ENCODE results near the gene XIRP1.

XIRP1 gene

DNA sequence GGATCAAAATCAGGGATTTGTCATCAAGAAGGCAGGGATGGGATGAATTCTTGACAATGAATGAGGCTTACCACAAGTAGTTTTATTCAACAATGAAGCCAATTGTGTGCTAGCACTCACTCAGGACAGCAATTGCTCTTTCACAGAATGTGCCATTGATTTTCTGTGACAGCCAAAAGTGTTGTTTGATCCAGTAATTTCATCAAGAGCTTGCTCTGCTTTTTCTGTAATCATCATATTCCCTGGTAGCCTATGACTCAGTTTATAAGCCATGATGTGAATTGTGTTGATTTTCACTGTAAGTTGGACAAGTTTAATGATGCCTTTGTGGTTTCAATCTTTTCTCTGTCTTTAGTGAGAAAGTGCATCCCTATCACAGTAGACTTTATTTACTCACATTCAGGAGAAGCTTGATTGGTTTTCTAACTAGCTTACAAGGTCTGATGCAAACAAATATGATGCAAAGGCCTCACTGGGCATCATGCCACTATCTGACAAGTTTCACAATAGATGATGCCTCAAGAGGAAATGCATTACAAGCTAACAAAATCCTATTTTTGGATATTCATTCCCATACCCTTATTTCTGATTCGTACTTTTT is 25.4 kb downstream of the XIRP1 start:
- no peak for DNase-seq (ENCODE audit: low read depth, low spot score)

DNA sequence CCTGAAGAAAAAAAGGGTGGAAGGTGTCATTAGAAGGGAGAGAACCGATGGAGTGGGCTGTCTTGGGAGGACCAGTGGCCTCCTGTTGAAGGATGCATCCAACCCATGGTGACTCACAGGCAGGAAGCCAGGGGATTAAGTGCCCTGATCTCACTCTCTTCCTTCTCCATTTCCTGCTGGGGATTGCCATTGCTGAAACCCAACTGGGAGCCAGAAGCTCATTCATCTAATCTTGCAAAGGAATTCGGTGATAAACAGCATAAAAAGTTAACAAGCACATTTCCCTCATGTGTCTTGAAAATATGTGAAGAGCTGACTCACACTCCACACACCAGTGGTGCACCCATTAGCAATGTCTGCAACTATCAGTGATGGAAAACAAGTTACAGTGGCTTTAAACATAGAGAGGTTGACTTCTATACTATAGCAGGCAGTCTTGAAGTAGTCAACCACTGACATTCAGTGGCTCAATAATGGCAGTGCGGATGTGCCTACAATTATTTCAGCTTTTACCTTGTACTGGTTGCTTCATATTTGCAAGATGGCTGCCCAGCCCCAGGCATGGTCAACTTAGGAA is 26.2 kb downstream of the XIRP1 start:
- no peak for DNase-seq (ENCODE audit: low read depth, low spot score)

DNA sequence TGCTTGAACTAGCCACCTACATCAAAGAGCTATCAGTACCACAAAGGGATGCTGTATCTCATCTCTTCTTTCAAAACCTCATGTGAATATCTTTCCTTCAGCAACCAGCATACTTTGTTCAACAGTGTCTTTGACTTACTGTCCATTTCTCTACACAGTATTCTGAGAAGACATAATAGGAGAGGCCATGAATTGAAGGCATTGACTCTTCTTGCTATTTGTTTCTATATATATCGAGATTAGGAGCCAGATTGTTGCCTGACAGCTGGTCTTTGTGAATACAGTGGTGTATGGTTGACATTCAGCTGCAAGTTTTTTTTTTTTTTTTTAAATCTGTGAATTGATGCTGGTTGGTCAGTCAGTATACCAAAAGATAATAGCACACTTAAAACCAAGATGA is 26.9 kb downstream of the XIRP1 start:
- no peak for DNase-seq (ENCODE audit: low read depth, low spot score)

DNA sequence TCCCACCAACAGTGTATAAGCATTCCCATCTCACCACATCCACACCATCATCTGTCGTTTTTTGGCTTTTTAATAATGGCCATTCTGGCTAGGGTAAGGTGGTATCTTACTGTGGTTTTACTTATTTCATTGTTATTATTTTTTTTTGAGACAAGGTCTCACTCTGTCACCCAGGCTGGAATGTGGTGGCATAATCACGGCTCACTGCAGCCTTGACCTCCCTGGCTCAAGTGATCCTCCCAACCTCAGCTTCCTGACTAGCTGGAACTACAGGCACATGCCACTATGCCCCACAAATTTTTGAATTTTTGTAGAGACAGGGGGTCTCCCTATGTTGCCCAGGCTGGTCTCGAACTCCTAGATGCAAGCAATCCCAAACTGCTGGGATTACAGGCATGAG is 28.0 kb downstream of the XIRP1 start:
- no peak for DNase-seq (ENCODE audit: low read depth, low spot score)

DNA sequence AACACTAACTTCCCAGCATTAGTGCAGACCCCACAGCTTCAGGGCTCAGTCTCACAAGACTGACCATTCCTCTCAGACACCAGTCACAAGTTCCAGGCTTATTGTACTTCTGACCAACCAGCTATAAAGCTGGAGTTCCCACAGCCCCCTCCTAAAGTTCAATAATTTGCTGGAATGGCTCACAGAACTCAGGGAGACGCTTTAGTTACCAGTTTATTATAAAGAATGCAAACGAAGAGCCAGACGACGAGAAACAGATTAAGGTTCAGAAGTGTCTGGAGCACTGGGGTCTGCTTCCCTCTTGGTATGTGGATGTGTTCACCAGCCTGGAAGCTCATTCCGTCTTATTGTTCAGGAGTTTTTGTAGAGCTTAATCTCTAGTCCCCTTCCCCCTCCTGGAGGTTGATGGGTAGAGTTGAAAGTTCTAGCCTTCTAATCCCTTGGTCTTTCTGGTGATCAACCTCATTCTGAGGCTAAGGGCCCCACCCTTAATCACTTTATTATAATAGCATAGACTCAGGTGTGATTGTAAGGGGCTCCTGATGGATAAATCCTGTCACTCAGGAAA is 34.2 kb downstream of the XIRP1 start:
- DNase-seq (ENCODE audit: low read depth, low spot score): no peak

DNA sequence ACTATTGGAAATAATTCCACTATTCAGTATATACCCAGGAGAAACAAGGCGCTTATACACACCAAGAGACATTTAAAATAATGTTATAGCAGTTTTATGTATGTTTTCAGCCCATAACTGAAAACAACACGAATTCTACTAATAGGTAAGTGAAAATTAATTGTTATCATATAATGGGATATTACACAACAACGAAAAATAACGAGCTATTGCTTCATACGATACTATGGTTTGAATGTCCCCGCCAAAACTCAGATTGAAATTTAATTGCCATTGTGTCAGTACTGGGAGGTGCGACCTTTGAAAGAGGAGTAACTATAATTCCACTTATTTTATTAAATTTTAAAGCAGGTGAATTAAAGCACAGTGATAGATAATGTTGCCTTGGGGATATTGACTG is 35.0 kb downstream of the XIRP1 start:
- no peak for DNase-seq (ENCODE audit: low read depth, low spot score)

DNA sequence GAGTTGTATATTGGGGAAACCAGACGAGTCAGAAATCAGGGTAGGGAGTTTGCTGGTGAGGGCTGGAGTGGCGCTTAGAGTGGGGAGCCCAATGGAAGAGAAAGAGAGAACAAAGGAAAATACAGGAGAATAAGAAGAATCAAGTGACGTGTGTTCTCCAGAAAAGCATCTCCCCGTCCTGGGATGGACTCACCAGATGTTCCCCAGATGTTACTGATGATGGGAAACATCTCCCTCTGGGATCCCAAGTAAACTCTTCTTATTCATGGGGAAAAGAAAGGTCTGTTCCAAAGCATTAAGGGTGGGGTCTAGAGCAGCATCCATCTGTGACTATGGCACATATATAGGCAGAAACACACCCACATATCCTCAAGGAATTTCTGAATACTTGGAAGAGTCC is 36.0 kb downstream of the XIRP1 start:
- no peak for DNase-seq (ENCODE audit: low read depth, low spot score)

DNA sequence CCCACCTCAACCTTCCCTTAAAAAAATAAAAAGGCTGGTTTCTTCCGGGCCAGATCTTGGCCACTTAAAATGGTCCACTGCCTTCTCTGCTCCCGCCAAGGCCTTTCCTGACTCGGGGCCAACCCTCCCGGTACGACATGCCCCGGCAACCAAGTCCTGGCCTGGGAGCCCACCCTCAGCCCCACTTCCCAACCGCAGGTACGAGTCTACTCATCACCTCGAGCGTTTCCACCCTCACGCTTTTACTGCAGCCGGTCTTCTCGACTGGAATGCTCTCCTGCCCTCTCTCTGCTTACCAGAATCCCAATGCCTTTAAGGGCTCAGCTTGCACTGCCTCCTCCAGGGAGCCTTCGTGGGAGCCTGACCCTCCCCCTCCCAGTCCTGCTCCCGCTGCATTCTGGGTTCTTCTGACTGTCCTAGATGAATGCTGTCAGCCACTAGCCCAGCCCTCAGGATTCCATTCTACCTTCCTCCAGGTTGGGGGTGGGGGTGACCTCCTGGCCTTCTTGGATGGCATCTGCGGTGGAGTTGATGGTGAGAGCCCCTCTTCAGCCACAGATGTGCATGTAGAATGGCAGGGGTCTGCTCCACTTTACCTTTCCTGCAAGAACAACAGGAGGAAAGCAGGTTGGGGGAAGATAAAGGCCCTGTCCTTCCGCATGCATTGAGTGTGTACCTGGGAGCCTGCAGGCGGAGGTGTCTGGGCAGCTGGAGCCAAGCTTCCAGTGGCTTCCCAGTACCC is 37.9 kb downstream of the XIRP1 start:
- DNase-seq (ENCODE audit: low read depth, low spot score): no peak

DNA sequence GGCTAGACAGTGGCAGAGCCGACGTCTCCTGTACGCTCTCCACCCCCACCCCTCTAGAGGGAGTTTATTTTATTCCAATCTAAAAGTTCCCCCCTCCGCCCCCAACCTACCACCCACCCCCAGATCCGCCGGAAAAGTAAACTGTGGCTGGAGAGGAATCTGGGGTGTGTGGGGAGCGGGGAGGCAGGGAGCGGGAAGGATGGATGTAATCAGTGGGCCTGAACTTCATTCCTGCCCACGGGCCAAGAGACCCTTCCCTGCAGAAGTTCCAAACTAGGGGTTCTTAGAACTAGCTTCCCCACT is 38.5 kb downstream of the XIRP1 start:
- no peak for DNase-seq (ENCODE audit: low read depth, low spot score)

DNA sequence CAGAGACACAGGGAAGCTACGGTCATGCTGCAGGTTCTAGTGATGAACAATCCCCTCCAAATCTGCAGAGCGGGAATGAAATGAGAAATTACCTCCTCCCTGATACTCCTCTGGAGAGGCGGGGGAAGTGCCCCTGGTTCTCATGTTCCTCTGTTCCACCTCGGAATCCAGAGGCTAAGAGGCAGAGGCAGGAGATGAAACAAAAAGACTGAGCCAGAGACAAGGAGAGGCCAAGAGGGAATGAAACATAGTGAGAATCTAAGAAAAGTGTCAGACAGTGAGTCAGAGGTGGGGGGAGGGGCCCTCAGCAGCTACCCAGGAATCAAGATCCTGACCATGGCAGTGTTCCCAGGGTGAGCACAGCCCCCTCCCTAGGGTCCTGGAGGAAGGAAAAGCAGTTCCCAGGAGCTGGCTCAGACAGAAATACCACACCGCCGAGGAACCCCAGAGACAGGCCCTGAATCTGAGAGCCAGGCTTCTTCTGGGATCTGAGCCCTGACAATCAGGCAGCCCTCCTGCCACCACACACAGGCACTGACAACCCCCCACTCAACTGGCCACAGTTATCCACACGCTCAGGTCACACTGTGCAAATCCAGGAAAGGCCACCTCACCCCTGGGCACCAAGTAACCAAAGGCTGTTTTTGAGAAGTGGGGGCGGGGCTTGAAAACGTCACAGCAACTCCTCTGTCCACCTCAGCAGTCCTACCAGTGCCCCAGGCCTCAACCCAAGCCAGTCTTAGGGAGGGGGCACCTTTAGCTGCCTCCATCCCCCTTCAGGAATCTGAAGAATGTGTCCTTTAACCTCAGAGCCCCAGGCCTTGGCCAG is 41.4 kb downstream of the XIRP1 start:
- no peak for DNase-seq (ENCODE audit: low read depth, low spot score)

DNA sequence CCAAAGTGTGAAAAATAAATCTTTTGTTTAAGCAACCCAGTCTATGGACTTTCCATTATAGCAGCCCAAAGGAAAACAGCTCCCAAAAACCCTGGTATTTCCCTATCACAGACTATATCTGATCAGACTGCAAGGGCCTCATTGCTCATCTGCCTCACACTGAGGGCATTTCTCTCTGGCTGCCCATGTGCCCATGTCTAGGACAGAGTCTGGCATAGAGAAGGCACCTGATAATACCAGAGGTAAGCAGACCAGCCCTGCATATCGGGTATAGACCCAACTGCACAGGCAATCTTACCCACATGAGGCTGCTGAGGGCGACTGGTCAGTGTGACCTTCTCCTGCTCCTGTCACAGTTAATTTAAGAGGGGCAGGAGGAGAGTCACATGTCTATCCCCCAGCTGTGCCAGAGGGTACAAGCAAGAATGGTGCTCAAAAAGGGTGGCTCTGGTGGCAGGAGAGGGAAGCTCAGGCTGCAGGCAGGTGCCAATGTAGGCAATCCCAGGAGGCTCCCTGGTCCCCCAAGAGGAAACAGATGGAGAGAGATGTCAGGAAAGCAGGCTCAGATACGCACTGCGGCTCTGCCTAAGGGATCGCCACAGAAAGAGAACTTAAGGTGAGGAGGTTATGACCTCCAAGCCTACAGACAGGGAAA is 42.1 kb downstream of the XIRP1 start:
- DNase-seq (ENCODE audit: low read depth, low spot score): no peak

DNA sequence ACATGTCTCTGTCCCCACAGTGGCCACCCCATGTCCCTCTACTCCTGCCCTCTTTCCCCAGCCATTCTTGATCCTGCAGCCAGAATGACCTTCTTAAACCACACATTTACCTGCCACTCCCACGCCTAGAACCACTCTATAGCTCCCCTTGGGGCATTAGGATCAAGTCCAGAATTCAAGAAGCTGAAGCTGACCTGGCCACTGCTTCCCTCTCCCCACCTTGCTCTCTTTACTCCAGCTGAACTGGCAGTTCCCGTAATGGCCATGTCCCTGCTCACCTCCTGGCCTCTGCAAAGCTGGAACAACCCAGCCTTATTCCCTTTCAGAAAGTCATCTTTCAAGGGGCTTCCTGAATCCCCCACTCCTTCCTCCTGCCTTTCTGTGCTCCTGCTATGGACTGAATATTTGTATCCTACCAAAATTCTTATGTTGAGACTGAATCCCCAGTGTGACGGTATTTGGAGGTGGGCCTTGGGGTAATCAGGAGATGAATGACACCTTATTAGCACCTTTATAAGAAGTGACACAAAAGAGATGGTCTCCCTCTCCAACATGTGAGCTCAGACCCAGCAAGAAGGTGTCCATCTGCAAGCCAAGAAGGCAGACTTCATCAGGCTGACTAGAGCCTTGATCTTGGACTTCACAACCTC is 42.8 kb downstream of the XIRP1 start:
- DNase-seq (ENCODE audit: low read depth, low spot score): no peak

DNA sequence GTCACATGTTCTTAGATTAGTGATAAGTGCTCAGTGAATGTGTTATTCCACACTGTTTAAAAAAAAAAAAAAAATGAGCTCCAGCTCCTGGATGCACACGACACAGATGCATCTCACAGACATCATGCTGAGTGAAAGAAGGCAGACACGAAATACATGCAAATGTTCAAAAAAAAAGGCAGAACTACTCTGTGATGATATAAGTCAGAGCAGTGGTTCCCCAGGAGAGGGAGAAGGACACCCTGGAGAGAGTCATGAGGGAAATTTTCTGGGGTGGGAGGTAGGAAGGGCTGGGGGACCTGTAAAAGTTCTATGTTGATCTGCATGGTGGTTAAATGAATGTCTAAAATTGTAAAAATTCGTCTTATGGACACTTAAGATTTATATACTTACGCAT is 43.3 kb downstream of the XIRP1 start:
- no peak for DNase-seq (ENCODE audit: low read depth, low spot score)

DNA sequence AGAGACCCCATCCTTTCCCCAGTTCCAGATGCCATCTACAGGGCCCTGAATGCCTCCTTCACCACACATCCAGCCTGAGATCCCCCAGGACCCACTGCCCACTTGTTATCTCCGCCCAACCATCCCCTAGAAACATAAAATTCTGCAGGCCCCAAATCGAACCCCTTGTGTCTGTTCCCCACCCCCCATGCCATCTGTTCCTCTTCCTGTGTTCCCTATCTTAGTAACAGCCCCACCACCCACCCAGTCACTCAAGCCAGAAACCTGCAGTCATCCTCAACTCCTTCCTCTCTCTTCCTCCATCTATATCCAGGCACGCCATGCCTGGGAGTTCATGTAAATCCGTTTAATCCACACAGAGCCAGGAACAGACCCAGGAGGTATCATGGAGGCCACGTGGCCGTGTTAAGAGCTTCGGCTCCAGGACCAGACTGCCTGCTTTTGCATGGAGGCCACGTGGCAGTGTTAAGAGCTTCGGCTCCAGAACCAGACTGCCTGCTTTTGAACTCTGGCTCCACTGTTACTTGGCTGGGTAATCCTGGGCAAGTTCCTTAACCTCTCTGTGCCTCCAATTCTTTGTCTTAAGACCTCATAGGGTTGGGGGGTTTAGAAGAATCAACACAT is 43.8 kb downstream of the XIRP1 start:
- DNase-seq (ENCODE audit: low read depth, low spot score): no peak

DNA sequence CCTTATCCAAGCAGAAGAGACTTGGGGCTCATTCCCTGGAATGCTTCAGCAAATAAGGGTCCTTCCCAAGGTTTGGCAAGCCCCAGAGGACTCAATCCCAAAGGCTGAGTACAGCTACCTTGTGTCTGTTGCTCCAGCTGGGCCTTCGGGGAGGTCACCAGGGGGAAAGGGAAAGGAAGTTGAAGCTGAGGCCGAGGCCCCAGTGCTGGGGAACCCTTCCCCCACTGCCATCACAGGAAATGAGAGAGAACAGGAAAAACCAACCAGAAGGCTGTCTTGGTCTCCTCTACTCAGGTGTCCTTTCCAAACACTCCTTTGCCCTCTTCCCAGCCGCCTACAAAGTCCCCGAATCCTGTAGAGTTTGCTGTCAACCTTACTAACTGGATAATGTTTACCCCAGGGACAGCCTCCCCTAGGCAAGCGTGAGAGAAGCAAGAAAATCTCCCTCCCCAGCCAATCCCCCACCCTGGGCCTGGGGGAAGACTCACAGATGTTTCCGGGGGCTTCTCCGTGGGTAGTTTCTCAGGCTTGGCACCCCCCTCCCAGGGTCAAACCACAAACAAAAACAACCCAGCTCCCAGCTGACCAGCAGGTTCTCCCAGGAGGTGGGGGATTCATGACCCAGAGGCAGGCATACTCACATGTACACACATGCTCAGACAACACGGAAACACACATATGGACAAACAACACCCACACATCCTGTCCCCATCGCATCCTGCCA is 44.5 kb downstream of the XIRP1 start:
- DNase-seq (ENCODE audit: low read depth, low spot score): no peak

DNA sequence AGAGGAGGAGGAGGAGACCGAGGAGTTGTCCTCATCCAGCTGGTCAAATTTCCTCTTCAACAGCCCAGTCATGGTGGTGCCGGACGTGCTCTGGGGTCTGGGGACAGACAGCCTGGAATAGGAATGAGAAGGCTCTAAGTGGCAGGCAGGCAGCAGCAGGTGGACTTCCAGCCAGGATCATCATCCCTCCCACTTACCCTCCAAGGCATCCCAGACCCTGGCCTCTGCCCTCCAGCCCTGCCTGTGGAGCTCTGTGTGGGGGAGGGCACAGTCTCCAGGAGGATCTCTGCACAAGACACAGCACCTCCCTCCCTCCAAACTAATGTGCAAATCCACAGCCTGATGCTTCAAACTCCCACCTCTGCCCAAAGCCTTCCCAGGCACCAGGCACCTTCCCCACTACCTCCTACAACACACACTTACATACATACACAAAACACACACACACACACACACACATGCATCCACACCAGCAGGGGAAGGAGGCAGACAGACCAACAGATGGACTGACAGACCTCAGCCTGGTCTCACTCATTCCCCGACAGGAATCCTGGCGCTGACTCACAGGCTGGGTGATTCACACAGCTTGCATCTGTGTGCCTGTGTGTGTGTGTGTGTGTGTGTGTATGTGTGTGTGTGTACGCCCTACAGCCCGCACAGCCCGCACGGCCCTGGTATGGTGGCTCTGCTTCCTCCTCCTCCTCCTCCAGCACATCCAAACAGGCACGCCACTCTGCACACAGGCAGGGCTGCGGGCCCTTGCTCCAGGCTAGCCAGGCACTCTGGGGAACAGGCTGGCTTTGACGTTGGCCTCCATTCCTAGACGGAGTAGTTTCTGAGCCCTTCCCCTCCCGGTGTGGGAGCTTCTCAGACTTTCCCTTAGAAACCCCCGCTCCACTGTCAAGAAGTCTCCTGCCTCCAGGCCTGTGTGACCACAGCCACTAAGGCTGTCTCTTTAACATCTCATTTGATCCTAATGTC is 45.5 kb downstream of the XIRP1 start:
- DNase-seq (ENCODE audit: low read depth, low spot score): no peak

DNA sequence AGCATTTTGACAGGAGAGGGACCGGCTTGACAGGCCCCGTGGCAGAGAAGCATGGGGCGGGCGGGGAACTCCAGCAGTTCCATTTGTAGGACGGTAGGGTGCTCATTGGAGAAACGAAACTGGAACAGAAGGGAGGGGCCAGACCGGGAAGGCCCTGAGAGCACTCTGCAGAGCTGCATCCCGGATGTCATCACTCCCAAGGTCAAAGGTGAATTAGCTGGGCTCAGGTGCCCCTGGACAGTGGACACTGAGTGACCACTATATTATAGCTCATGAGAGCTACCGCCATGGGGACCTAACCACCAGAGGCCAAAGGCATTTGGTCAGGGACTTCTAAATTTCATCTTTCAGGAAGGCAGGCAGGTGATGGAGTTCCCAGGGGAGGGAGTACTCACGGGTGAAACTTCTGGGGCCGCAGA is 46.3 kb downstream of the XIRP1 start:
- DNase-seq (ENCODE audit: low read depth, low spot score): no peak

DNA sequence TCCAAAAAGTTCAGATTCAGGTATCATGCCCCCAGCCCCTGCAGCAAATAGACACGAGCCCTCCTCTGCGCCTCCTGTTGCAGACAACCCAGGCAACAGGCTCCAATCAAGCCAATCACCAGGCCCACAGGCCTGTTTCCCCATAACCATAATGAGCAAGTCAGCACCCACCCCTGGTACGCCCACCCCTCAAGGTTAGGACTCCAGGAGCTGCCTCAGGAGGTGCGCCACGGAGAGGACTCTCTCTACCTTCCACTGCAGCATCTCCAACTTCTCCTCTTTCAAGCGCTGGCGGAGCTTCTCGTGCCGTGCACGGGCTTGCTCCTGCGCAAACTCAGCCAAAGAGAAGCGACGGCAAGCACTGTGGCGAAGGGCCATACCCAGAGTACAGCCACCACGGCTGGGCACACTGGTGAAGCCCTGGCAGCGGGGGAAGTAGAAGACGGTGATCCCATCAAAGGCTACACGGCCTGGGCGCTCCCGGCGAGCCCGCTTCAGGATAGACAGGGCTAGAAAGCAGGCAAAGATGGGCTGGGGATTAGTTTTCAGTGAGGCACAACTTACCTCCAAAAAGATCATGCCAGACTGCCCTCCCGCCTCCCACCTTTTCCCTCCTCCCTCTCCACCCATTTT is 47.5 kb downstream of the XIRP1 start:
- DNase-seq (ENCODE audit: low read depth, low spot score): no peak

Measured in activated CD4-positive, CD25-positive, alpha-beta regulatory T cell treated with anti-CD3 and anti-CD28 coated beads, Interleukin-2, amount 50 U/mL, for 16 hours (primary cell).